ENCODE measurements around the gene TRAK2.

TRAK2 gene

GRCh38 chr2:201472411-201472810 is 21.2 kb upstream of the TRAK2 start:
- Histone ChIP-seq H3K79me2 (ENCODE audit: low read length) (no peaks in the 10 kb centered on the region), H3K27me3 (ENCODE audit: low read depth, low read length) (no peaks in the 10 kb centered on the region), H3K9ac (ENCODE audit: low read length) (no peak overlapping the region), H3K36me3 (replicated peaks; ENCODE audit: low read depth, low read length) (peaks cover 4% of the 10 kb centered on the region), H3K4me2 (ENCODE audit: low read length) (no peak overlapping the region), H3K27ac (ENCODE audit: low read length) (no peak overlapping the region), H2AFZ (ENCODE audit: low read depth, low read length) (no peak overlapping the region), H4K20me1 (ENCODE audit: insufficient read depth, low read length) (no peaks in the 10 kb centered on the region), H3K4me3 (ENCODE audit: low read length) (no peak overlapping the region), H3K9me3 (ENCODE audit: insufficient read depth, low read length) (no peaks in the 10 kb centered on the region), H3K4me1 (ENCODE audit: low read length) (no peaks in the 10 kb centered on the region)
- TF ChIP-seq CTCF (IDR thresholded peaks at IDR 0.05; ENCODE audit: low read depth, low read length), result no peak
- no peak for TF ChIP-seq EZH2phosphoT487 (IDR thresholded peaks at IDR 0.05; ENCODE audit: low read depth)

- Histone ChIP-seq H3K4me1 (ENCODE audit: low read length) (no peaks in the 10 kb centered on the region), H3K27ac (ENCODE audit: low read length) (no peak overlapping the region), H3K79me2 (ENCODE audit: low read length) (no peaks in the 10 kb centered on the region), H4K20me1 (ENCODE audit: insufficient read depth, low read length) (no peaks in the 10 kb centered on the region), H3K9me3 (ENCODE audit: insufficient read depth, low read length) (no peaks in the 10 kb centered on the region), H3K4me3 (ENCODE audit: low read length) (no peak overlapping the region), H3K4me2 (ENCODE audit: low read length) (no peak overlapping the region), H2AFZ (ENCODE audit: low read depth, low read length) (no peak overlapping the region), H3K36me3 (replicated peaks; ENCODE audit: low read depth, low read length) (peaks cover 4% of the 10 kb centered on the region), H3K27me3 (ENCODE audit: low read depth, low read length) (no peaks in the 10 kb centered on the region), H3K9ac (ENCODE audit: low read length) (no peak overlapping the region)
- TF ChIP-seq CTCF (IDR thresholded peaks at IDR 0.05; ENCODE audit: low read depth, low read length) (no peak), EZH2phosphoT487 (IDR thresholded peaks at IDR 0.05; ENCODE audit: low read depth) (no peak)
These were observed 20.6 kb upstream of the TRAK2 start for GRCh38 chr2:201471732-201472393.

GRCh38 chr2:201470821-201471731 is 19.8 kb upstream of the TRAK2 start:
- no peaks in the 10 kb centered on the region for H3K27me3 ChIP-seq (ENCODE audit: low read depth, low read length)
- no peak overlapping the region for H3K9ac ChIP-seq (ENCODE audit: low read length)
- TF ChIP-seq CTCF (IDR thresholded peaks at IDR 0.05; ENCODE audit: low read depth, low read length), result no peak
- no peak for TF ChIP-seq EZH2phosphoT487 (IDR thresholded peaks at IDR 0.05; ENCODE audit: low read depth)
- no peak overlapping the region for H3K27ac ChIP-seq (ENCODE audit: low read length)
- H4K20me1 ChIP-seq (ENCODE audit: insufficient read depth, low read length), result no peaks in the 10 kb centered on the region
- no peaks in the 10 kb centered on the region for H3K4me1 ChIP-seq (ENCODE audit: low read length)
- no peak overlapping the region for H2AFZ ChIP-seq (ENCODE audit: low read depth, low read length)
- H3K36me3 ChIP-seq (replicated peaks; ENCODE audit: low read depth, low read length), result peaks cover 4% of the 10 kb centered on the region
- no peaks in the 10 kb centered on the region for H3K9me3 ChIP-seq (ENCODE audit: insufficient read depth, low read length)
- no peak overlapping the region for H3K4me3 ChIP-seq (ENCODE audit: low read length)
- H3K4me2 ChIP-seq (ENCODE audit: low read length), result no peak overlapping the region
- H3K79me2 ChIP-seq (ENCODE audit: low read length), result no peaks in the 10 kb centered on the region

GRCh38 chr2:201467666-201468065 is 16.4 kb upstream of the TRAK2 start:
- Histone ChIP-seq H3K9ac (ENCODE audit: low read length) (no peak overlapping the region), H3K9me3 (ENCODE audit: insufficient read depth, low read length) (no peaks in the 10 kb centered on the region), H3K4me1 (ENCODE audit: low read length) (no peaks in the 10 kb centered on the region), H3K4me3 (ENCODE audit: low read length) (no peak overlapping the region), H2AFZ (ENCODE audit: low read depth, low read length) (no peak overlapping the region), H3K36me3 (replicated peaks; ENCODE audit: low read depth, low read length) (no peaks in the 10 kb centered on the region), H3K27ac (ENCODE audit: low read length) (no peak overlapping the region), H3K27me3 (ENCODE audit: low read depth, low read length) (no peaks in the 10 kb centered on the region), H4K20me1 (ENCODE audit: insufficient read depth, low read length) (no peaks in the 10 kb centered on the region), H3K79me2 (ENCODE audit: low read length) (no peaks in the 10 kb centered on the region), H3K4me2 (ENCODE audit: low read length) (no peak overlapping the region)
- no peak for TF ChIP-seq CTCF (IDR thresholded peaks at IDR 0.05; ENCODE audit: low read depth, low read length)
- TF ChIP-seq EZH2phosphoT487 (IDR thresholded peaks at IDR 0.05; ENCODE audit: low read depth), result no peak
